ENCODE data around the gene WDR88. TPM values are rescaled to one million over a fixed set of nuclear protein-coding genes. Genes with fewer than 3 reads are reported as not detected.
"Not testable (repeated sequence)": the region's sequence is repeated elsewhere in the genome, so short reads cannot be mapped to it uniquely, and the experiment has no call there.

The WDR88 gene
- total RNA-seq, 4 donors from 2014 or later: not detected

GRCh38 chr19:33163481-33163880, 31.6 kb downstream of the WDR88 start:
- Histone ChIP-seq H3K4me3 (no peak overlapping the region), H3K27me3 (no peaks in the 10 kb centered on the region), H3K4me1 (no peaks in the 10 kb centered on the region), H3K36me3 (no peaks in the 10 kb centered on the region), H3K27ac (no peak overlapping the region), H3K9me3 (no peaks in the 10 kb centered on the region)
- DNase-seq: no peak
- TF ChIP-seq POLR2A (IDR thresholded peaks at IDR 0.05): no peak
- no peak for TF ChIP-seq CTCF (IDR thresholded peaks at IDR 0.05)

- not testable (repeated sequence) for H3K9me3 ChIP-seq
Measured at GRCh38 chr19:33166037-33166436, 34.1 kb downstream of the WDR88 start.

GRCh38 chr19:33167438-33167837, 35.5 kb downstream of the WDR88 start:
- TF ChIP-seq CTCF (IDR thresholded peaks at IDR 0.05) (no peak), POLR2A (IDR thresholded peaks at IDR 0.05) (no peak)
- DNase-seq: no peak
- Histone ChIP-seq H3K27ac (no peak overlapping the region), H3K9me3 (no peaks in the 10 kb centered on the region), H3K4me3 (no peak overlapping the region), H3K36me3 (no peaks in the 10 kb centered on the region), H3K27me3 (no peaks in the 10 kb centered on the region), H3K4me1 (peaks cover 0 to 12% (median 0%) of the 10 kb centered on the region in 4 donors)

More at GRCh38 chr19:33166037-33166436, 34.1 kb downstream of the WDR88 start:
- not testable (repeated sequence) for DNase-seq, H3K27me3 ChIP-seq, H3K4me1 ChIP-seq, H3K36me3 ChIP-seq, H3K27ac ChIP-seq, H3K4me3 ChIP-seq

GRCh38 chr19:33168528-33168927, 36.6 kb downstream of the WDR88 start:
- Histone ChIP-seq H3K4me1 (peaks cover 0 to 12% (median 0%) of the 10 kb centered on the region in 4 donors), H3K9me3 (no peaks in the 10 kb centered on the region), H3K27me3 (no peaks in the 10 kb centered on the region), H3K4me3 (no peak overlapping the region), H3K36me3 (no peaks in the 10 kb centered on the region), H3K27ac (no peak overlapping the region)
- no peak for DNase-seq
- no peak for TF ChIP-seq CTCF (IDR thresholded peaks at IDR 0.05)

- peak overlapping the region in 1 of 4 donors; percentile 2 for H3K27ac ChIP-seq
- DNase-seq: no peak
- H3K4me1 ChIP-seq: peaks cover 0 to 21% (median 2%) of the 10 kb centered on the region in 4 donors
- no peak overlapping the region for H3K4me3 ChIP-seq
- no peaks in the 10 kb centered on the region for H3K27me3 ChIP-seq
- TF ChIP-seq CTCF (IDR thresholded peaks at IDR 0.05) (no peak), POLR2A (IDR thresholded peaks at IDR 0.05) (no peak)
- no peaks in the 10 kb centered on the region for H3K36me3 ChIP-seq
- H3K9me3 ChIP-seq: no peaks in the 10 kb centered on the region
Measured at GRCh38 chr19:33171222-33171795, 39.4 kb downstream of the WDR88 start.

- H3K9me3 ChIP-seq: no peaks in the 10 kb centered on the region
- TF ChIP-seq POLR2A (IDR thresholded peaks at IDR 0.05) (no peak), CTCF (IDR thresholded peaks at IDR 0.05) (no peak)
- peaks cover 0 to 21% (median 2%) of the 10 kb centered on the region in 4 donors for H3K4me1 ChIP-seq
- H3K27me3 ChIP-seq: no peaks in the 10 kb centered on the region
- no peak overlapping the region for H3K4me3 ChIP-seq
- no peaks in the 10 kb centered on the region for H3K36me3 ChIP-seq
- H3K27ac ChIP-seq: peak overlapping the region in 1 of 4 donors; percentile 2
- no peak for DNase-seq
Measured at GRCh38 chr19:33171916-33172359, 40.0 kb downstream of the WDR88 start.

Data from Peyer's patch (tissue), 4 donors.